Activated CD8-positive, alpha-beta T cell treated with anti-CD3 and anti-CD28 coated beads, Interleukin-2, amount 10 ng/mL, durations not matched to agents 7 days and 5 days (primary cell): ENCODE measurements around the gene SEC14L5. TPM values are rescaled to one million over a fixed set of nuclear protein-coding genes. Genes with fewer than 3 reads are reported as not detected.

Source experiments
- ATAC-seq: fragments of 150-1000 bp; cut with Tn5 transposase; one replicate; pipeline ENCODE4 v1.10.0; 2021; ENCODE audit warnings: moderate library complexity
- CTCF ChIA-PET: fragments of 350-600 bp; sonication (Branson Sonifier 250); formaldehyde crosslinking; loops from one replicate; lab custom pipeline; 2021; ENCODE audit warnings: antibody characterized with exemption; lab: Charles Lee
- POLR2A ChIA-PET: fragments of 350-600 bp; sonication (Branson Sonifier 250); formaldehyde crosslinking; loops from one replicate; lab custom pipeline; 2021; ENCODE audit warnings: antibody characterized with exemption; lab: Charles Lee
- DNase-seq: peaks from one replicate; pipeline ENCODE4 v3.0.0-alpha.2; 2020
- H3K27ac Mint-ChIP-seq: one replicate; pipeline ENCODE4 v1.8.0; 2021; ENCODE audit warnings: mild to moderate bottlenecking, mixed read lengths
- H3K27me3 Mint-ChIP-seq: one replicate; pipeline ENCODE4 v1.8.0; 2021; ENCODE audit warnings: low read depth, mixed read lengths
- H3K36me3 Mint-ChIP-seq: one replicate; pipeline ENCODE4 v1.8.0; 2021; ENCODE audit warnings: low read depth, mixed read lengths
- H3K4me1 Mint-ChIP-seq: one replicate; pipeline ENCODE4 v1.8.0; 2021; ENCODE audit warnings: low read depth, mixed read lengths
- H3K4me3 Mint-ChIP-seq: one replicate; pipeline ENCODE4 v1.8.0; 2021; ENCODE audit warnings: mild to moderate bottlenecking, mixed read lengths
- H3K9me3 Mint-ChIP-seq: one replicate; pipeline ENCODE4 v1.8.0; 2022; ENCODE audit warnings: mixed read lengths; ENCODE audit not compliant: insufficient read depth
- total RNA-seq, 2 experiments: library from RNA; stranded (reverse); gene quantifications; one replicate each; pipeline ENCODE4 v1.2.3, GENCODE V29; 2021

SEC14L5 gene
- total RNA-seq, 2 experiments from 2014 or later: not detected

DNA sequence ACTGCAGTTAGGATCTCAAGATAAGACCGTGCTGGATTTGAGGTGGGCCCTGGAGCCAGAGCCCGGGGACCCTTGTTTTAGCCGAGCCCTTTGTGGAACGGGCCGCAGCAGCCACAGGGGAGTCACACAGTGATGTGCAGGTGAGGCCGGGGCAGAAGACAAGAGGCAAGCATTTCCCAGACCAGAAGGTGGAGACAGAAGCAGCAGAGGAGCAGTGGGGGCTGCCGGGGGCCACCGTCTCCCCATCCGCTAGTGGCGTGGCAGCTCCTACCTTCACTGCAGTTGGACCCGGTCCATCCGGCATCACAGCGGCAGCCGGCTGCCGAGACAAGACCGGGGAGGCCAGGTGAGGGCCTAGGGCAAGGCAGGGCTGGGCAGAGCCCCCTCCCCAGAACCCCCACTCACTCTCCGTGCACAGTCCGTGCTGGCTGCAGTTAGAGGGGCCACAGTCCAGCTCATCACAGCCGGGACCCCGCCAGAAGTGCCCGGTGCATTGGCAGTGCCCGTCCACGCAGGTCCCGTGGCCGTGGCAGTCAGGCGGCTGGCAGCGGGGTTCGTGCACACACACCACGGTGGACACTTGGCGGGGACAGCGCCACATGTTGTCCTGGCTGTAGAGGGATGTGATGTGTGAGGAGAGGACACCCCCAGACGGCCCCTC is 69.6 kb downstream of the SEC14L5 start:
- Mint-ChIP-seq H3K4me1 (peaks cover 10% of the 10 kb centered on the region), H3K4me3 (no peak overlapping the region), H3K36me3 (no peaks in the 10 kb centered on the region), H3K27me3 (no peaks in the 10 kb centered on the region), H3K9me3 (no peaks in the 10 kb centered on the region), H3K27ac (no peak overlapping the region)
- ATAC-seq: no peak
- DNase-seq: no peak
- CTCF ChIA-PET: no interaction called here
- POLR2A ChIA-PET: no interaction called here

DNA sequence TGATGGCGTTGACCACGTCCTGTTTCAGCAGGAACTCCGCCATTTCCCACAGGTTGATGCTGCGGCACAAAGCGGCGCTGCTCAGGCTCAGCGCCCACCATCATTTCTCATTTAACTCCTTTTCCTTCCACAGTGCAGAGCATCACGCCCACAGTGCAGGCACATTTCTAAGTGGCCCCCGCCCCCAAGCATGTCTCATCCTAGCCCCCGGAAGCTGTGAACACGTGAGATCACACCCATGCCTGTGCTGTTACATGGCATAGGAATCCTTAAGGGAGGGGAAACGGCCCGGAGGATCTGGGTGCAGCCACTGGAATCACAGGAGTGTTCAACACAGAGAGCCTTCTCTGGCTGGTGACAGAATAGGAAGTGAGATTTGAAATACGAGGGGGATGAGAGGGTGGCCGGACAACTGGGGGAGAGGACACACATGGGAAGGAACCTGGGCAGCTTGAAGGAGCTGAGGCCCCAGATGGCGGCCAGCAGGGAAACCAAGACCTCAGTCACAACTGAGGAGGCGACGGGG is 70.9 kb downstream of the SEC14L5 start:
- DNase-seq: no peak
- no peak for ATAC-seq
- CTCF ChIA-PET: no interaction called here
- no peak overlapping the region for H3K4me3 Mint-ChIP-seq
- H3K27ac Mint-ChIP-seq: no peak overlapping the region
- POLR2A ChIA-PET: no interaction called here
- no peaks in the 10 kb centered on the region for H3K36me3 Mint-ChIP-seq
- peaks cover 15% of the 10 kb centered on the region for H3K4me1 Mint-ChIP-seq
- no peaks in the 10 kb centered on the region for H3K9me3 Mint-ChIP-seq
- H3K27me3 Mint-ChIP-seq: no peaks in the 10 kb centered on the region

DNA sequence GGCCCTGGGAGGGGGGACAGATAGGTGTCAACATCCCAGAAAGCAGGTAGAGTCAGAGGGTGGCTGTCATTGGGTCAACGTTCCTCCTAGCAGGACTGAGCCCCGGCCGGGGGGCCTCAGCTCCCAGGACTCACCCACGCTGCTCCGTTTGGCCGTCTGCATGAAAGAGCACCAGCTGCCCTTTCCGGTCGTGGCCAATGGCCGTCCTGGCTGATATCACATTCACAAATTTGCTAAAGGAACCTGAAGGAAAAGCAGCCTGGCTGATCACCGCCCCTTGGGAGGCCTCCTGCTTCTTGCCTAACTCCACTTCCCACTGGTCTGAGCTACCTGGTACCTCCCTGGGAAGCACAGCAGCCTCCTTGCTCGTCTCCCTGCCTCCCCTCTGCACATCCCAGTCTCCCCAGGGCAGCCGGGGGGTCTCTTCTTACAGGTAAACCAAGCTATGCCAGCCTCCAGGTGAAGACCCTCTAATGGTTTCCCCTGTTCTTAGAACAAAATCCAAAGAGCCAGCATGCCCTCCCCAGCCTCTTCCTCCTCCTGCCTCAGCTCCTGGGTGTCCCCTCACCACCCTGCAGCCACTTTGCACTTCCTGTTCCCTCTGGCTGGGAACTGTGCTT is 72.2 kb downstream of the SEC14L5 start:
- ChIA-PET CTCF (no interaction called here), POLR2A (no interaction called here)
- Mint-ChIP-seq H3K9me3 (no peaks in the 10 kb centered on the region), H3K4me3 (no peak overlapping the region), H3K36me3 (no peaks in the 10 kb centered on the region), H3K4me1 (peaks cover 23% of the 10 kb centered on the region), H3K27me3 (no peaks in the 10 kb centered on the region), H3K27ac (no peak overlapping the region)
- DNase-seq: no peak
- ATAC-seq: no peak

DNA sequence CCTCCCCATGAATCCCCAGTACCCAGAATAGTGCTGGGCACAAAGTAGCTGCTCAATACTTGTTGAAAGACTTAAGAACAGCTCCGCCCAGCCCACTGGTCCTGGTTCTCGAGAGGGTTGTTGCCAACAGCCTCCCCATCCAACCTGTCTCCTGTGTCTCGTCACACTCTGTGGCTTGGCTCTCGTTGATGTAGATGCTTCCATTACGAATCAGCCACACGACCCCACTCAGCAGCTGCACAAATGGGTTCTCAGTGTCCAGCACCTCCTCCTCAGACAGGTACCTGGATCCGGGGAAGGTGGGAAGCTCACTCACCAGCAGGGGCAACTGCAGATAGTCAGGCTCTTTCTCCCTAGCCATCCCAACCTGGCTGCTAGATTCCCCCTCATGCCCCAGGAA is 73.5 kb downstream of the SEC14L5 start:
- ChIA-PET CTCF (no interaction called here), POLR2A (interaction anchor here (0.8 to 3.9 kb wide), 2 partner anchors 40 to 66 kb away, joined by 4 to 18 read pairs; partner anchors contain the start of genes ALG1 and EEF2KMT)
- DNase-seq: no peak
- no peak for ATAC-seq
- Mint-ChIP-seq H3K4me3 (no peak overlapping the region), H3K27me3 (no peaks in the 10 kb centered on the region), H3K36me3 (no peaks in the 10 kb centered on the region), H3K9me3 (no peaks in the 10 kb centered on the region), H3K4me1 (peaks cover 23% of the 10 kb centered on the region), H3K27ac (no peak overlapping the region)

DNA sequence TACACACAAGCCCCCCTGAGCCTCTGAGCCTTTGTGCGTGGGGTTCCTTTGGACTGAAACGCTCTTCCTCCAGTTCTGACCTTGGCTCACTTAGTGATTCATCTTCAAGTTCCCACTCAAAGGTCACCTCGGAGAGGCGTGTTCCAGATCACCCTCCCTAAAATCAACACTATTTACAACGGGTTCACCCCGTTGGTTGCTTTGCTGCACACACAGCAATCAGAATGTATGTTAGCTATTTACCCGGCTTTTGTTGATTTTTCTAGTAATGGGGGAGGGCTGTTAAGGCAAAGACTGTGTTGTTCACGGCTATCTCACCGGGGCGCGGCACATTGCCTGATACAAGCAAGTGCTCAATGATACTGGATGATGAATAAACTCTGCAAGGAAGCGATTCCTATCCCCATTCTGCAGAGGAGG is 74.6 kb downstream of the SEC14L5 start:
- ChIA-PET POLR2A (interaction anchor here (3.9 kb wide), 1 partner anchor 39 kb away, joined by 18 read pairs; the partner anchor contains the start of gene ALG1), CTCF (interaction anchor here (0.7 kb wide), 1 partner anchor 12 kb away, joined by 3 read pairs; no protein-coding TSS in a partner anchor)
- H3K36me3 Mint-ChIP-seq: no peaks in the 10 kb centered on the region

DNA sequence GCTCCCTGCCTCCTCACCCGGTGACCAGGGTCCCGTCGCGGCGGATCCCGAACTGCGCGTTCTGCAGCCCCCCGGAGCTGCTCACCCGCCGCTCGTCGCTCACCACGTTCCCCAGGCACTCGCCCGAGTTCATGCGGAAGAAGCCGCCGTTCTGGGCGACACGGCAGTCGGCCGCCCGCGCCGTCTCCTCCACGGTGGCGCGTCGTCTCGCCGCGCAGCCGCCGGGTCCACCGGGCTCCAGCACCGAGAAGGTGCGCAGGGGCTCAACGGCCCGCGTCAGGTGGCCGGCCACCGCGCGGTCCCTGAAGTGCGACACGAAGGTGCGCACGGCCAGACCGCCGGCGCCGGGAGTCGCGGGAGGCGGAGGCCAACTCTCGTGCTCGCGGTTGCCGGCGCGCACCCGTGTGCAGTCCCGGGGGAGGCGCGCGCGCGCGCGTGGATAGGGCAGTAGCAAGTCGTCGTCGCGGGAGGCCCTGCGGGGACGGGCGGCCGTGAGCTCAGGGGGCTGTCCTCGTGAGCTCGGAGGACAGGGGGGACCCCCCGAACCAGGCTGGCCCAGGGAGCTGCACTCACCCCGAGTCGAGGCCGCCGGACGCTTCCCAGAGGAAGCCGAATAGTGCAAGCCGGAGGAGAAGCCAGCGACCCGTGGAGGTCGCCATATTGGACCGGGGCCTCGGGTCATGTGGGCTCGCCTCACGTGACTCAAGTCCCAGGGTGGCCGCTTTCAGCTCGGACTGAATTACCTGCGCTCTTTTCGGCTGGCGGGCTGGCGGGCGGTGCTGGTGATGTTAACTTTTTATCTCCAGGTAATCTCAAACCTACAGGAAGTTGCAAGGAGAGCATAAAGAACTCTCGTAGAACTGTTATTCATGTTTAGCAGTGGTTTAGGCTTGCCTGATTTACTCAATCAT is 75.4 kb downstream of the SEC14L5 start, which contains the start of gene NAGPA:
TSS of gene NAGPA (minus strand) at position 680 of the 911 bp plus-strand sequence. CDS start at position 659, 21 bp downstream.
- Mint-ChIP-seq H3K9me3 (no peaks in the 10 kb centered on the region), H3K4me3 (peak within 1 kb of the TSS; percentile 82), H3K27ac (peak within 1 kb of the TSS; percentile 86), H3K27me3 (no peaks in the 10 kb centered on the region), H3K4me1 (peaks cover 23% of the 10 kb centered on the region), H3K36me3 (no peaks in the 10 kb centered on the region)
- DNase-seq (peak; percentile 90), ATAC-seq (peak; percentile 96)
- POLR2A ChIA-PET: interaction anchor here (0.6 to 3.9 kb wide), 5 partner anchors 11 to 357 kb away, joined by 3 to 18 read pairs (median 3); partner anchors contain the start of gene ALG1
- CTCF ChIA-PET: interaction anchor here (0.7 to 1.2 kb wide), 3 partner anchors 13 to 23 kb away, joined by 3 to 4 read pairs (median 3); no protein-coding TSS in a partner anchor

More for the DNA sequence above, 74.6 kb downstream of the SEC14L5 start:
- ATAC-seq: no peak
- Mint-ChIP-seq H3K9me3 (no peaks in the 10 kb centered on the region), H3K4me3 (peak overlapping the region; percentile 82), H3K27ac (peak overlapping the region; percentile 36), H3K27me3 (no peaks in the 10 kb centered on the region), H3K4me1 (peaks cover 23% of the 10 kb centered on the region)
- no peak for DNase-seq

DNA sequence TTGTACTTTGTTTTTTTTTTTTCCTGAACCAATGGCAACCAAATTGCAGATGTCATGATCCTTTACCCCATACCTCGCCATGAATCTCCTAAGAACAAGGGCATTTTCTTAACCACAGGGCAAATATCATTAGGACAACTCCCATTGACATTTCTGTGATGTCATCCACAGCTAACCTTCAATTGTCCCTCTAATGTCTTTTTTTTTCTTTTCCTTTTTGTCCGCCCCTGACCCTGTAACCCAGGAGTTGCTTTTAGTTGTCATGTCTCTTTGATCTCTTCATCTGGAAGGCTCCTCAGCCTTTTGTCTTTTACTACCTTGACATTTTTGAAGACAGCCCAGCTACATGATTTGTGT is 76.0 kb downstream of the SEC14L5 start:
- Mint-ChIP-seq H3K4me1 (peaks cover 20% of the 10 kb centered on the region), H3K9me3 (no peaks in the 10 kb centered on the region), H3K27ac (peak overlapping the region; percentile 86), H3K36me3 (no peaks in the 10 kb centered on the region), H3K27me3 (no peaks in the 10 kb centered on the region), H3K4me3 (peak overlapping the region; percentile 82)
- no peak for ATAC-seq
- ChIA-PET POLR2A (interaction anchor here (0.6 to 3.9 kb wide), 5 partner anchors 12 to 357 kb away, joined by 3 to 18 read pairs (median 3); partner anchors contain the start of gene ALG1), CTCF (interaction anchor here (0.6 to 1.2 kb wide), 3 partner anchors 22 to 51 kb away, joined by 3 to 4 read pairs (median 3); no protein-coding TSS in a partner anchor)
- no peak for DNase-seq

DNA sequence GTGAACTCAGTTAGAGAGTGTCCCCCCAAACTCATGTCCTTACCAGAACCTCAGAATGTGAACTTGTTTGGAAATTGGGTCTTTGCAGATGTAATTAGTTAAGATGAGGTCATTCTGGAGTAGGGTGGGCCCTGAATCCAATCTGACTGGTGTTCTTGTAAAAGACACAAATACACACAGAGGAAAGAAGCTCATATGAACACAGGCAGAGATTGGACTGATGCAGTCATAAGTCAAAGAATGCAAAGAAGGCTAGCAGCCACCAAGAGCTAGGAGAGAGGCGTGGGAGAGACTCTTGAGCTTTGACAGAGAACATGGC is 77.7 kb downstream of the SEC14L5 start:
- H3K4me1 Mint-ChIP-seq: peaks cover 20% of the 10 kb centered on the region
- POLR2A ChIA-PET: no interaction called here
- no peak overlapping the region for H3K4me3 Mint-ChIP-seq

DNA sequence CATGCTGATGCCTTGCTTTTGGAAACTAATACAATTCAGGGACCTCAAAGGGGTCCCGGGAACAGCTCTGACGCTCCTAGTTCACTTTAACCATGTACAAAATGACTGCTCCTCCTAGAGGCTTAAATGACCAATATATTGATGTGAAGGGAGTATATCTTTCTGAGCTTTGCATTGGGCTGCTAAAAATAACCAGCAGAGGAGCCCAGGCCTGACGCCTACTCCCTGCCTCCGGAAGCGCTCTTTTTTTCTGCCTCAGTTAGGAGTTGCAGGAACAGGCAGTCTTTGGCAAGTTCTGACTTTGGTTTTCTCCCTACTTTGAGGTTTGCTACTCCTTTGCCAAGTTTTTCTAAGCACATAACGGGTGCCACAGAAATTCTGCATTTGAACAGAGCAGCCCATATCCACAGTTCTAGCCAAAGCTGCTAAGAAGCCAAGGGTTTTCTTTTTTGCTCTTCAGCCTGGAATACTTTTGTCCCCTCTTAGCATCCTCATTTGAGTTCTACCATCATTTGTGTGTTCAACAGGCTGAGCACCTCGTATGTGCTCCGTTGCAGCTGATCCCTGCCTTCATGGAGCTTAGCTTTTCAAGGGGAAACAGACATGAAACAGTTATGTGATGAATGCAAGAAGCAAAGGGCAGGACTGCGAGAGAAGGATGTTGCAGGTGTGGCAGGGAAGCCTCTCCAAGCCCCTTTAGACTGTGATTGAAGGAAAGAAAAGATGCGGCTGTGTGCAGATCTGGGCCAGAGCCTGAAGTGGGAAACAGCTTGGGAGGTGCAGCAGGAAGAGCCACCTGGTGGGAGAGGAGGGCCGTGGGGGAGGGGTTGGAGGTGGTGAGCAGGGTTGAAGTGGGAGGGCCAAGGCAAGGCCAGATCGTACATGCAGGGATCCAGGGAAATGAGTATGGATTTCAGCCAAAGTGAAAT is 78.4 kb downstream of the SEC14L5 start:
- no peaks in the 10 kb centered on the region for H3K36me3 Mint-ChIP-seq
- ChIA-PET POLR2A (no interaction called here), CTCF (interaction anchor here (1.1 kb wide), 1 partner anchor 100 kb away, joined by 3 read pairs; no protein-coding TSS in a partner anchor)
- H3K27me3 Mint-ChIP-seq: no peaks in the 10 kb centered on the region
- peaks cover 20% of the 10 kb centered on the region for H3K4me1 Mint-ChIP-seq
- H3K9me3 Mint-ChIP-seq: no peaks in the 10 kb centered on the region
- DNase-seq: no peak
- H3K27ac Mint-ChIP-seq: no peak overlapping the region
- no peak overlapping the region for H3K4me3 Mint-ChIP-seq
- no peak for ATAC-seq

More for the DNA sequence above, 77.7 kb downstream of the SEC14L5 start:
- Mint-ChIP-seq H3K9me3 (no peaks in the 10 kb centered on the region), H3K27ac (no peak overlapping the region), H3K36me3 (no peaks in the 10 kb centered on the region), H3K27me3 (no peaks in the 10 kb centered on the region)
- CTCF ChIA-PET: interaction anchor here (1.1 kb wide), 1 partner anchor 100 kb away, joined by 3 read pairs; no protein-coding TSS in a partner anchor
- ATAC-seq (no peak), DNase-seq (no peak)

DNA sequence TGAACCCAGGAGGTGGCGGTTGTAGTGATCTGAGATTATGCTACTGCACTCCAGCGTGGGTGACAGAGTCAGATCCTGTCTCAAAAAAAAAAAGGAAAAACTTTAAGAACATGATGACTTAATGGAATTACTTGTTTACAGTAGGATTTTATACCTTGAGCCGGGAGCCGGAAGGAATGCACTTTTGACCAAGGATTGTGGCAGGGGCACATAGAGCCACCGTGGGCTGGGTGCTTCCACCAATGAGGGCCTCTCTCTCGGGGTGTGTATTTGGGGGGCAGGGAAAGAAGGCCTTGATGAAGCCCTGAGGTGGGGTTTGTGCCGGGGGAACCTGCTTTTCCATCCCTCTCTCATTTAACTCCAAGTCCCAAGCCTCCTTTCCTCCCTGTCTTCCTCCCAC is 82.3 kb downstream of the SEC14L5 start:
- Mint-ChIP-seq H3K27me3 (no peaks in the 10 kb centered on the region), H3K9me3 (no peaks in the 10 kb centered on the region), H3K4me3 (no peak overlapping the region), H3K4me1 (no peaks in the 10 kb centered on the region), H3K36me3 (no peaks in the 10 kb centered on the region), H3K27ac (no peak overlapping the region)
- no peak for DNase-seq
- no peak for ATAC-seq
- CTCF ChIA-PET: interaction anchor here (0.7 to 1.5 kb wide), 2 partner anchors 19 to 44 kb away, joined by 3 to 4 read pairs; no protein-coding TSS in a partner anchor
- POLR2A ChIA-PET: no interaction called here
